Suppressor macrophage treated with lipopolysaccharide for 1 hour (primary cell): ENCODE measurements around the gene SERHL2.
"Not testable (repeated sequence)": the region's sequence is repeated elsewhere in the genome, so short reads cannot be mapped to it uniquely, and the experiment has no call there.

Experiments used
- DNase-seq, 3 donors: peaks; one replicate each; pipeline ENCODE4 v3.0.0-alpha.2; 2020 to 2022

SERHL2 gene

DNA sequence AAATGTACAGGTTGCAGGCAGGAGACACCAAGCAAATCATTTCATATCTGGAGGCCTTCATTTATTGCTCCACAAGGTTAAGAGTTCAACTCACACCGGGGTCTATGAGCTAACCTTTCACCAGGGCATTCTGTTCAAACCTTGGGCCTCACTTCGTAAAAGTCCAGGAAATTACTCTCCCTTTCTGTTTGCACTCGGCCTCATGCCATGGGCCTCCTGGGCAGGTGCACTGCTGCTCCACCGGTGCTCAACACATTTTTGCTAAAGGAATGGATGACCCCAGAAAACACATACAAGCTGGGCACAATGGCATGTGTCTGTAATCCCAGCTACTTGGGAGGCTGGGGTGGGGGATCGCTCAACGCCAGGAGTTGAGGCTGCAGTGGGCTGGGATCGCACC lies 17.6 kb upstream of the SERHL2 start:
- DNase-seq: no peak

DNA sequence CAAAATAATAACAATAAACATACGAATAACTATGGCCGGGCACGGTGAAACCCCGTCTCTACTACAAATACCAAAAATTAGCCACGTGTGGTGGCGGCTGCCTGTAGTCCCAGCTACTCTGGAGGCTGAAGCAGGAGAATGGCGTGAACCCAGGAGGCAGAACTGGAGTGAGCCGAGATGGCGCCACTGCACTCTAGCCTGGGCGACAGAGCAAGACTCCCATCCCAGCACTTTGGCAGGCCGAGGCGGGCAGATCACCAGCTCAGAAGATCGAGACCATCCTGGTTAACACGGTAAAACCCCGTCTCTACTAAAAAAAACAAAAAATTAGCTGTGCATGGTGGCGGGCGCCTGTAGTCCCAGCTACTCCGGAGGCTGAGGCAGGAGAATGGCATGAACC lies 17.1 kb upstream of the SERHL2 start:
- not testable (repeated sequence) for DNase-seq

DNA sequence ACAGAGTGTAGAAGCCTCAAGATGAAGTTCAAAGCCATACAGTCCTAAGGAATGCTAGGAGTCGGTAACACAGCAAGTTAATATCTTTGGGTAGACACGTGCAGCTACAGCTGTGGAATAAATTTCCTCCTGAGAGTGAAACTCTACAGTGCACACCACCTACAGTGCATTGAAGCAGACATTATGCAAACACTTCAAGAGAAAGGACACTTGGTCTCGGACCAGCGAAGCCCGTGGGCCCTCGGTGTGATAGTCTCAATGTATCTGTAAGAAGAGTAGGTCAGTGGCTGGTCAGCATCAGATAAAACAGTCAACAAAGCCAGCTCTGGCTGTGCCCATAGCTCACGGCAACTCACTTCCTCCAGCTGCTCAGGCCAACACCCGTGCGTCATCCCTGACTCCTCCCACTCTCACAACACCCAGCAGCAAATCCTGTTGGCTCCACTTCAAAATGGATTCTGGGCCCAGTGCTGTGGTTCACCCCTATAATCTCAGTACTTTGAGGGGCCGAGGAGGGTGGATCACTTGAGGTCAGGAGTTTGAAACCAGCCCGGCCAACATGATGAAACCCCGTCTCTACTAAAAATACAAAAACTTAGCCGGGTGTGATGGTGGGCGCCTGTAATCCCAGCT lies 16.4 kb upstream of the SERHL2 start:
- not testable (repeated sequence) for DNase-seq

- DNase-seq: not testable (repeated sequence)
These were observed 14.5 kb upstream of the SERHL2 start for GRCh38 chr22:42539236-42539771.

- no peak for DNase-seq
These were observed 9.1 kb upstream of the SERHL2 start for GRCh38 chr22:42544686-42545085.

DNA sequence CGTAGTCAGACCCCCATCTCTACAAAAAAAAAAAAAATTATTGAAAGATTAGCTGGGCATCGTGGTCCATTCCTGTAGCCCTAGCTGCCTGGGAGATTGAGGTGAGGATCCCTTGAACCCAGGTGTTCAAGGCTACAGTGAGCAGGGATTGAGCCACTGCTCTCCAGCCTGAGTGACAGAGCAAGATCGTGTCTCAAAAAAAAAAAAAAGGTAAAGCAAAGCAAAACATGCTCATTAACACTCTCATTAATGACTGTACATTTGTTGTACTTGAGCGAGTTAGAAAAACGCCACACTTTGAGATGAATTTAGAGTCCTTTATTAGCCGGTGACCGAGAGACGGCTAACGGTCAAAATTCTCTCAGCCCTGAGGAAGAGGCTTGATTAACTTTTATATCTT lies 6.2 kb upstream of the SERHL2 start:
- no peak for DNase-seq

DNA sequence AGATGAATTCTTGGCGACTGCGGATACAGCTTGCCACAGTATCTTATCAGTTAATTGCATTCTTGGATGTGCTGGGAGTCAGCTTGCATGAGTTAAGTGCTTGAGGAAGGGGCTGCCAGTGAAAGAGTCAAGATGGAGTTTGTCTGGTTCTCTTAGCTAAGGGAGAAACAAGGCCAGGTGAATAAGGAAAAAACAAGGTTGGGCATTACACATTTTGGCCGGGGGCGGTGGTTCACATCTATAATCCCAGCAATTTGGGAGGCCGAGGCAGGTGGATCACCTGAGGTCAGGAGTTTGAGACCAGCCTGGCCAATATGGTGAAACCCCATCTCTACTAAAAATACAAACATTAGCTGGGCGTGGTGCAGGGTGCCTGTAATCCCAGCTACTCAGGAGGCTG lies 5.6 kb upstream of the SERHL2 start:
- DNase-seq: not testable (repeated sequence)

DNA sequence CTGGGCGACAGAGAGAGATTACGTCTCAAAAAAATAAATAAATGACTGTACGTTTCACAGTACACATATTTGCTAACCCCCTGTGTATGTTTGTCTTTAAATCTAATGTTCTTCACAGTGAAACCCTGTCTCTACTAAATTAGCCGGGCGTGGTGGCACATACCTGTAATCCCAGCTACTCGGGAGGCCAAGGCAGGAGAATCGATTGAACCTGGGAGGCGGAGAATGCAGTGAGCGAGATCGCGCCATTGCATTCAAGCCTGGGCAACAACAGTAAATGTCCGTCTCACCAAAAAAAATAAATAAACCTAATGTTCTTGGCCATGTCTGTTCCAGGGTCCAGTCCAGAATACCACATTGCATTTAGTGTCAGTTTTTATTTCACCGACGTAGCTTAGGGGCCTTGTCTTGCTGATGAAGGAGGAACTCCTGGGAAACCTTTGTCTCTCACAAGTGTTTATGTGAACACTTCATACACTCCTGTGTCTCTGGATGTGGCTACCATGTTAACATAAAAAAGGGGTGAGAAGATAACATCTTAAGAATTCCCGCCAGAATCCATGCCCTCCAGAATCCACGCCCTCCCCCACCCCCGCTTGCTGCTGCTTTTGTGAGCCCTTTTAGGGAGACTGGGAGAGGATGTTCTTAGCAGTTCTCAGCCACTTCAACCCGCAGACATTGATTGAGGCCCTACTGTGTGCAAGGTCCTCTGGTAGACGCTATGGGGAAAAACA lies 5.0 kb upstream of the SERHL2 start:
- DNase-seq: no peak

GRCh38 chr22:42549331-42550060 lies 4.3 kb upstream of the SERHL2 start:
- no peak for DNase-seq

- not testable (repeated sequence) for DNase-seq
These were observed 1.5 kb upstream of the SERHL2 start for GRCh38 chr22:42552294-42552647.

DNA sequence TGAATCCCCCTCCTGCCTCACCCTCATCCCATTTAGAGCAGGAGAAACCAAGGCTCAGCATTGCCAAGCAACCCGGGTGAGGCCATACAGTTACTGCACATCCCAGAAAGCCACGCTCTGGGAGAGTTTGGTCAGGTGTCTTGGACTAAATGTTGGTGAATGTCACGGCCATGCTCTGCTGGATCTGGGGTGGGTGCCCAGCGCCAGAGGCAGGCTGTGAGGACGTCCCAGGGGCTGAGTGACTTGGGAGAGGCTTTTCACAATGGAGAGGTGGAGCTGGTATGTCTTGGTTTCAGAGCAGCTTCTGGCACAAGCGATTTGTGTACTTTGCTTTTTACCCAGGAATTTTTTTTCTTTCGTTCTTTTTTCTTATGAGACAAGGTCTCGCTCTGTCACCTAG lies 6.6 kb downstream of the SERHL2 start:
- DNase-seq: no peak

GRCh38 chr22:42560781-42561180 lies 7.0 kb downstream of the SERHL2 start:
- peak in 2 of 3 donors; percentile 36 to 57 for DNase-seq

DNA sequence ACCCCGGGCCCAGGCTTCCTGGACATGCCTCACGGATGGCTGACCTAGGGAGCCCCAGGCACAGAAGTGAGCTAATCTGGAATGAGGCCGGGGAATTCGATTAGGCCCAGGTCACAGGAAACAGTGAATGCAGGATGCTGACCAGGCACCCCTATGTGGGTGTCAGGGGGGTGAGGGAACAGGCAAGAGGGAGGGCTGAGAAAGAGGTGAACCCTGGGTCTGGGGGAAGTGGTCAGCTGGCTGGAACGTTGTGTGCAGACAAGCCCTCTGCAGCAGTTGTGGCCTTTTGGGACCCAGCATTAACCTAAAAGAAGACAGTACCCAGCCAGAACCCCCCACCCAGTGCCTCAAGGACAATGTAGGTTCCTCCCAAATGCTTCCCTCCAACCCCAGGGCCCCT lies 8.1 kb downstream of the SERHL2 start:
- DNase-seq: no peak

DNA sequence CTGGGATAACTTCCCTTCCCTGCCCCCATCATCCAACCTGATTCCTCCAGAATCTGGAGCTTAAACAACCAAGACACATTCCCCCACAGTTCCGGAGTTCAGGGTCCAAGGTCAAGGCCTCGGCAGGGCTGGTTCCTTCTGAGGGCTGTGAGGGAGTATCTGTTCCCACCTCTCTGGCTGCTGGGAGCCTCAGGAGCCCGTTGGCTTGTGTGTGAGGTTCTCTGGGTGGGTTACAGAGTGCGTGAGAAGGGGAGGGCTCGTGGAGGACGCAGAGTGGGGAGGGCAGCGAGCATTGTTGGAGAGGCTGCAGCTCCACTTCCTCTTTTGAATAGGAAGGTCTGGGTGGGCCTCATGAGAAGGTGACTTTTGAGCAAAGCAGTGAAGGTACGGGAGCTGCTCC lies 8.5 kb downstream of the SERHL2 start:
- DNase-seq: no peak

DNA sequence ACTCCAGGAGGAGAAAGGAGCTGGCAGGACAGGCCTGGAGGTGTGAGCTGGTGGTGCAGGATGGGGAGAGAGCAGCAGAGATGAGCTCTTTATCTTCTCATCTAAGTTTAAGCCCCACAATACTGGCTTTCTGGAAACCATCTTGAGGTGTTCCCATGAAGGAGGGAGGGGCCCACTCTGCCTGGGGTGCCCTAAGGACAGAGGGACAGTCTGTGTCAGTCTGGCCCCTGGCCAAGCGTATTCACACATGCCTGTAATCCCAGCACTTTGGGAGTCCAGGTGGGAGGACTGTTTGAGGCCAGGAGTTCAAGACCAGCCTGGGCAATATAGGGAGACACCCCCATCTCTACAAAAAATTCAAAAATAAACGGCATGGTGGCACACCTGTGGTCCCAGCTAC lies 8.9 kb downstream of the SERHL2 start:
- no peak for DNase-seq

DNA sequence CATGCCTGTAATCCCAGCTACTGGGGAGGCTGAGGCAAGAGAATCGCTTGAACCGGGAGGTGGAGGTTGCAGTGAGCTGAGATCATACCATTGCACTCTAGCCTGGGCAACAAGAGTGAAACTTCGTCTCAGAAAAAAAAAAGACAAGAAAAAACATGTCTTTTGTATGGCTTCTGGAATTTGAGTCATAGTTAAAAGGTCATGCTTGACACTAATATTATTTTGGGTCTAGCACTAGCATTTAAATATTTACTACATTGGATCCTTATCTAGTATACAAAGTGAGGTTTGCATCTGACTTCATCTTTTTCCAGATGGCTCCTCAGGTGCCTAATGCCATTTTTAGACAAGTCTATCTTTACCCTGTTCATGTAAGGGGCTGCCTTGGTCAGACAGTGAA lies 10.2 kb downstream of the SERHL2 start:
- not testable (repeated sequence) for DNase-seq

DNA sequence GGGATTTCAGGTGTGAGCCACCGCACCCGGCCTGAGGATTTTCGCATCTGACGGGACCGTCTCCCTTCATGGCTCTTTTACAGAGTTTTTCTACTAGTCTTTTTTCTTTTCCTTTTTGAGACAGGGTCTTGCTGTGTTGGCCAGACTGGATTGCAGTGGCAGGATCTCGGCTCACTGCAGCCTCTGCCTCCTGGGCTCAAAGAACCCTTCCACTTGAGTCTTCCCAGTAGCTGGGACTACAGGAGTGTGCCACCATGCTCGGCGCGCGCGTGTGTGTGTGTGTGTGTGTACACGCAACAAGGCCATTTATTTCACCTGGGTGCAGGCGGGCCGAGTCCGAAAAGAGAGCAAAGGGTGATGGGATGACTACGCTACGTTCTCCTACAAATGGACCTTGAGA lies 10.9 kb downstream of the SERHL2 start:
- DNase-seq: no peak

DNA sequence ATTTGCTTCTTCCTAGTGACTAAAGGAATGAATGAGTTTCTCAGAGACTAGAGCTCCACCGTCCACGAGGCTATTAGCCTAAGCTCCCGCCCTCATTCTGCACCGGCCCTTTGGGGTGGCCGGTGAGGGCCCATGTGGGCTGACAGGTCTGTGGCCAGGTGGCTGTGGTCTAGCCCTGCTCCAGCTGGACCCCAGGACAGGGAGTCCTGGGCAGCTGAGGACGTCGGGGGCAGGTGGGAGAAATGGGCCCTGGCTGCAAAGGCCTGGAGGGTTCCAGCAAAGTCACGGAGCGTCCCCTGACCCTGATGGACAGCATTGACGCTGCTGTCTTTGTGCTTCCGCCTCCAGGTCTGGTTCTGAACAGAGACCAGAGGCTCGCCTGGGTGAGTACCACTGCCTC lies 12.2 kb downstream of the SERHL2 start:
- no peak for DNase-seq

- not testable (repeated sequence) for DNase-seq
These were observed 14.2 kb downstream of the SERHL2 start for GRCh38 chr22:42567950-42568349.

GRCh38 chr22:42570580-42570979 lies 16.8 kb downstream of the SERHL2 start:
- DNase-seq: not testable (repeated sequence)

DNA sequence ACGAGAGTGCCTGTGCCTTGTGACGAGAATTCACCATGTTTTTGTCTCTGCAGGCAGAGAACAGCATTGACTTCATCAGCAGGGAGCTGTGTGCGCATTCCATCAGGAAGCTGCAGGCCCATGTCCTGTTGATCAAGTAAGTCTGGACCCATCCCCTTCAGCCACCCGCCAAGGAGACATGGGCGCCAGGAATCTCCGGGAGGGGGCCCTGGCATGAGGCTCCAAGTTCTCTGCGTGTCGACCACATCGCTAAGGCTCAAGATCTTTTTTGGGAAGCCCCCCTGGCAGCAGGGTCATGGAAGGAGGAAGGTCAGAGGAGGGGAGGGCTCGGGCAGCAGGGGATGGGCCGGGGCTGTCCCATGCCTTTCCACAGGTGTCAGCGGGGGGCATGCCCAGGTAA lies 17.3 kb downstream of the SERHL2 start:
- not testable (repeated sequence) for DNase-seq

GRCh38 chr22:42574046-42574445 lies 20.3 kb downstream of the SERHL2 start:
- DNase-seq: not testable (repeated sequence)

DNA sequence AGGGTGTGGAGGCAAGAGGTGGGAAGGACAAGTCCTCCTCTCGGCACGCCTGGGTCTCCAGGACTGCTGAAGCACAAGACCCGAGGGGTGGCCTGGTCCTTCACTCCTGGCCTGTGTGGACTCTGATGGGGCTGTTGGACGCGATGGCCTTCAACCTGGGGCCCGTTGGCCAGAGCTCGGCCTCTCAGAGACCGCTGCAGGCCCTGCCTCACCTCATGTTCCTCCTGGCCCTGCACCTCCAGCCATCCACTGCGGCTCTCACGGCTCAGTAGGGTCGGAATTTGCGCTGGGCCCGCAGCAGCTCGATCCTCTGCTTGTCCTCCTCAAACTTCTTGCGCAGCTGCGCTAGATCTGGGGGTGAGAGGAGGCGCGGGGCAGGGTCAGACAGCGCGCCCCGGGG lies 20.7 kb downstream of the SERHL2 start:
- not testable (repeated sequence) for DNase-seq
